ENCODE results near the gene GOLGA2. TPM values are rescaled to one million over a fixed set of nuclear protein-coding genes. Genes with fewer than 3 reads are reported as not detected.

The GOLGA2 gene
- total and polyA plus RNA-seq, 12 donors: 35.8 to 221 (median 85.6) TPM

DNA sequence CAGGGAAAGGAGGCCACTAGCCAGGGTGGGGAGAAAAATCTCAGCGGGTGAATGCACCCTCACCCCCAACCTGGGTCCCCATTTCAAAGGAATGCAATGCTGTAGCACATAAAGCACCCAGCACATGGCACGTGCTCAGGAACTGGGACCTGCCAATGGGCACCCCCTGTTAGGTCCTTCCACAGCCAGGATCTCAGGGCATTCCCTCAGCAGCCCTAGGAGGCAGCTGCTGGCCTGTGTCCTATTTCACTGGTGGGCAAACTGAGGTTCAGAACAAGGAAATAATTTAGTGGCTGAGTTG, 63.9 kb downstream of the GOLGA2 start:
- Histone ChIP-seq H3K9me3 (replicated peaks in 1 of 3) (no peaks in the 10 kb centered on the region), H3K27me3 (no peaks in the 10 kb centered on the region), H3K36me3 (replicated peaks in 1 of 2) (no peaks in the 10 kb centered on the region), H3K4me1 (replicated peaks in 1 of 2) (peaks cover 0 to 9% of the 10 kb centered on the region in 2 donors), H3K27ac (no peak overlapping the region), H3K4me3 (no peak overlapping the region)
- TF ChIP-seq POLR2A (IDR thresholded peaks at IDR 0.05): no peak
- TF ChIP-seq, protein P1, sequence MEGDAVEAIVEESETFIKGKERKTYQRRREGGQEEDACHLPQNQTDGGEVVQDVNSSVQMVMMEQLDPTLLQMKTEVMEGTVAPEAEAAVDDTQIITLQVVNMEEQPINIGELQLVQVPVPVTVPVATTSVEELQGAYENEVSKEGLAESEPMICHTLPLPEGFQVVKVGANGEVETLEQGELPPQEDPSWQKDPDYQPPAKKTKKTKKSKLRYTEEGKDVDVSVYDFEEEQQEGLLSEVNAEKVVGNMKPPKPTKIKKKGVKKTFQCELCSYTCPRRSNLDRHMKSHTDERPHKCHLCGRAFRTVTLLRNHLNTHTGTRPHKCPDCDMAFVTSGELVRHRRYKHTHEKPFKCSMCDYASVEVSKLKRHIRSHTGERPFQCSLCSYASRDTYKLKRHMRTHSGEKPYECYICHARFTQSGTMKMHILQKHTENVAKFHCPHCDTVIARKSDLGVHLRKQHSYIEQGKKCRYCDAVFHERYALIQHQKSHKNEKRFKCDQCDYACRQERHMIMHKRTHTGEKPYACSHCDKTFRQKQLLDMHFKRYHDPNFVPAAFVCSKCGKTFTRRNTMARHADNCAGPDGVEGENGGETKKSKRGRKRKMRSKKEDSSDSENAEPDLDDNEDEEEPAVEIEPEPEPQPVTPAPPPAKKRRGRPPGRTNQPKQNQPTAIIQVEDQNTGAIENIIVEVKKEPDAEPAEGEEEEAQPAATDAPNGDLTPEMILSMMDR (IDR thresholded peaks at IDR 0.05): no peak
- DNase-seq: no peak
- intact Hi-C loops (cut with DNase I): no loop called here
- 77 to 92% (median 83%) methylated on average over 2 of the region's 2 CpGs for WGBS, 4 donors

DNA sequence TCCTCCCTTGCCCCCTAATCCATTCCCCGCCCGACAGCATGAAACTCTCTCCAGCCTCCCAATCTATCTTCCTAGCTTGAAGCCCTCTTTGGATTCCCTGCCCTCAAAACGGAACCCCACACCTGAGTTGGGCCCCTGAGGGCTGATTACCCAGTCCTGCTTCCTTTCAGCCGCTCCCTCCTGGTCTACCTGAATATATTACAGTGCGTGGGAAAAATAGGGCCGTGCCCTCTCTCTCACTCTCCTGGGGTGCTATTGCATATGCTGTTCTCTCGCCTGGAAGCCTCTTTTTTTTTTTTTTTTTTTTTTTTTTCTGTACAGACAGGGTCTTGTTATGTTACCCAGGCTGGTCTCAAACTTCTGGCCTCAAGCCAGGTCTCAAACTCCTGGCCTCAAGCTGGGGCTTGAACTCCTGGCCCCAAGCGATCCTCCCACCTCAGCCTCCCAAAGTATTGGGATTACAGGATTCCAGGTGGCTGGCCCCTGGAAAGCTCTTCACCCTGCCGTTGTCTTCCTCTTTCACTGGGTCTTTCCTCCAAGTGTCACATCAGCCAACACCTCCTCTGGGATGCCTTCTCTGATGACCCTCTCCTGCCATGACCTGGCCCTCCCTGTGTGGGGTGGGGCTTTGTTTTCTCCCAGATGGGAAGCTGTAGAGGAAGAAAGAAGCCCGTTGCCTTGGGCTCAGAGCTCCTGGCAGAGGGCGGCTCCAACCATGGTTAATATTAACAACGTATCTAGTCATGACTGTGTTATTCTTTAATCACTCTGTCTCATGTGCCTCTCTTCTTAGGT, 64.4 kb downstream of the GOLGA2 start:
- H3K27me3 ChIP-seq: no peaks in the 10 kb centered on the region
- no peak overlapping the region for H3K27ac ChIP-seq
- H3K4me3 ChIP-seq: no peak overlapping the region
- H3K4me1 ChIP-seq (replicated peaks in 1 of 2): peaks cover 0 to 6% of the 10 kb centered on the region in 2 donors
- no peaks in the 10 kb centered on the region for H3K9me3 ChIP-seq (replicated peaks in 1 of 3)
- TF ChIP-seq, protein P1 (IDR thresholded peaks at IDR 0.05): no peak
- TF ChIP-seq POLR2A (IDR thresholded peaks at IDR 0.05): no peak
- WGBS, 4 donors: 75 to 82% (median 77%) methylated on average over 12 of the region's 12 CpGs
- H3K36me3 ChIP-seq (replicated peaks in 1 of 2): no peaks in the 10 kb centered on the region
- intact Hi-C loops (cut with DNase I): no loop called here
- DNase-seq: no peak

DNA sequence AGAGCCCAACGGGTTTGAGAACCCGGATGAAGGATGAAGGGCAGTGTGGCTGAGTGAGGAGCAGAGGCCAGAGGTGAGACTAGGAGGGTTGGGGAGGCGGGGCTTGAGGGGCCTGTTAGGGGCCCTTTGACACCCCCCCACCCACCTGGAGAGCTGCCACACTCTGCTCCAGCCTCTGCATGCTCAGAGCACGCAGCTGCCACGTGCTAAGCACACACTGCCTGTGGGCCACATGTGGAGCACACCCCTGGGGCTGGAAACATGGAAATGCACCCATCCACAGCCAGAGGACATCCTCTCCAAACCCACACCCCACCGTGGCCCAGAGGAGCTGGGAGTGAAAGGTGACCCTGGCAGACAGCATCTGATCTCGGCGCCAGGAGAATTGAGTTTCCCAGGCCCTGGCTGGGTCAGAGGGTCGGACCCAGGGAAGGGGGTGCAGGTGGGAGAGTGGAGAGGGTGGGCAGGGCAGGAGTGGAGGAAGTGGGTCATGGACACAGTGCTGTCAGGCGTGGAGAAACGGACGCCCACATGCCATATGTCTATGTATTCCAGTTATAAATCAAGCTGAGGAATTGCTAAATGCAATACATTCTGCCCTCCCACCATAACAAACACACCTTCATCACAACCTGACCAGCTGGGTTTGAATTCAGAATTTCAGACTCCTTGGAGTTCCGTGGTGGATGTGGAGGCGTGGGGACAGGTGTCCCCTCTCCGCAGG, 66.7 kb downstream of the GOLGA2 start:
- Histone ChIP-seq H3K4me1 (replicated peaks in 1 of 2) (peaks cover 3 to 4% of the 10 kb centered on the region in 2 donors), H3K27me3 (no peaks in the 10 kb centered on the region), H3K36me3 (replicated peaks in 1 of 2) (no peaks in the 10 kb centered on the region), H3K9me3 (replicated peaks in 1 of 3) (no peaks in the 10 kb centered on the region), H3K27ac (no peak overlapping the region), H3K4me3 (no peak overlapping the region)
- no peak for TF ChIP-seq POLR2A (IDR thresholded peaks at IDR 0.05)
- TF ChIP-seq, protein P1 (IDR thresholded peaks at IDR 0.05): no peak
- intact Hi-C loops (cut with DNase I): no loop called here
- WGBS, 4 donors: 69 to 74% (median 72%) methylated on average over 14 to 15 of the region's 15 CpGs
- no peak for DNase-seq

DNA sequence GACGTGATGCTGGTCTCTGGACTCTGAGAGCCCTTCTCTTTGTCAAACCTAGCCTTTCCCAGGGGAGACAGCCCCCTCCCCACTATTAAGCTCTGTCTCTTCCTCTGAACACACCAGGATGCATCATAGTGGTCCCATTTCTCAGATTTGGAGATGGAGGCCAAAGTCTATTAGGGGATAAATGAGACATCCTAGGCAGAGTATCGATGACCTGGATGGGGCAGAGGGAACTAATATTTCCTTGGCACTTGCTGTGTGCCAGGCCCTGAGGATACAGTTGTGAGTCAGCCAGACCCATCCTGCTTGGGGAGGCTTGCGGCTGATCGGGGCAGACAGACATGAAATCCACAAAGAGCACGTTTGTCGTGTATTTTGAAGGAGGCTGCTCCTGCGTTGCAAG, 67.4 kb downstream of the GOLGA2 start:
- intact Hi-C loops (cut with DNase I): no loop called here
- 85 to 93% (median 87%) methylated on average over 7 of the region's 7 CpGs for WGBS, 4 donors

More for the DNA sequence above, 67.4 kb downstream of the GOLGA2 start:
- no peaks in the 10 kb centered on the region for H3K36me3 ChIP-seq (replicated peaks in 1 of 2)
- no peaks in the 10 kb centered on the region for H3K27me3 ChIP-seq
- no peaks in the 10 kb centered on the region for H3K9me3 ChIP-seq (replicated peaks in 1 of 3)
- H3K4me1 ChIP-seq (replicated peaks in 1 of 2): peaks cover 10 to 11% of the 10 kb centered on the region in 2 donors
- no peak overlapping the region for H3K27ac ChIP-seq
- no peak for DNase-seq
- H3K4me3 ChIP-seq: no peak overlapping the region
- no peak for TF ChIP-seq POLR2A (IDR thresholded peaks at IDR 0.05)
- TF ChIP-seq, protein P1 (IDR thresholded peaks at IDR 0.05): no peak
